Kasumi-1 (cell line): Measurements from ENCODE around the gene CIZ1.
"Not testable (repeated sequence)": the region's sequence is repeated elsewhere in the genome, so short reads cannot be mapped to it uniquely, and the experiment has no call there.

Experiments used
- DNase-seq, 2 experiments: peaks; one replicate each; lab custom pipeline; 2025; lab: John Stamatoyannopoulos, UW

CIZ1 gene

GRCh38 chr9:128190013-128190412, 1.4 kb downstream of the CIZ1 start:
- no peak for DNase-seq

GRCh38 chr9:128188209-128188608, 3.2 kb downstream of the CIZ1 start:
- no peak for DNase-seq

- no peak for DNase-seq
Measured at GRCh38 chr9:128187361-128187760, 4.0 kb downstream of the CIZ1 start.

- DNase-seq: no peak
Measured at GRCh38 chr9:128185979-128186965, 5.1 kb downstream of the CIZ1 start.

GRCh38 chr9:128182893-128183588, 8.3 kb downstream of the CIZ1 start:
- DNase-seq: no peak

- not testable (repeated sequence) for DNase-seq
Measured at GRCh38 chr9:128181480-128181879, 9.9 kb downstream of the CIZ1 start.

- DNase-seq: no peak
Measured at GRCh38 chr9:128180447-128180846, 10.9 kb downstream of the CIZ1 start.

DNA sequence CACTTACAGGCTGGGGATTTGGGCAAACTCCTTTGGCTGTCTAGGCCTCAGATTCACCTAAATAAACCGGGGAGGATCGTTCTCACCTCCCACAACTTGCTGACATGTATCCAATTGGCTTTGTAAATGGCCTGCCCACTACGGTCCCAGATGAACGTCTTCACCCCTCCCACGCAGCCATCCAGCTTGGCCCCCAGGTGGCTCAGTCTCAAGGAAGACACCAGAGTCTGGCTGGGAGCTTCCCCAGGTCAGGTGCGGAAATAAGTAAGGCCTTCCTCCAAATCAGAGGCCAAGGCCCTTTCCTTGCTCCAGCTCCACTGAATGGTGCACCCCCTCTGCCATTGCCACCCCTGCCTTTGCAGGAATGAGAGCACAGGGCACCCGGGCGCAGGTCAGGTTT, 11.4 kb downstream of the CIZ1 start:
- DNase-seq: no peak

GRCh38 chr9:128178806-128179431, 12.5 kb downstream of the CIZ1 start:
- DNase-seq: no peak

GRCh38 chr9:128175726-128176125, 15.6 kb downstream of the CIZ1 start:
- no peak for DNase-seq

DNA sequence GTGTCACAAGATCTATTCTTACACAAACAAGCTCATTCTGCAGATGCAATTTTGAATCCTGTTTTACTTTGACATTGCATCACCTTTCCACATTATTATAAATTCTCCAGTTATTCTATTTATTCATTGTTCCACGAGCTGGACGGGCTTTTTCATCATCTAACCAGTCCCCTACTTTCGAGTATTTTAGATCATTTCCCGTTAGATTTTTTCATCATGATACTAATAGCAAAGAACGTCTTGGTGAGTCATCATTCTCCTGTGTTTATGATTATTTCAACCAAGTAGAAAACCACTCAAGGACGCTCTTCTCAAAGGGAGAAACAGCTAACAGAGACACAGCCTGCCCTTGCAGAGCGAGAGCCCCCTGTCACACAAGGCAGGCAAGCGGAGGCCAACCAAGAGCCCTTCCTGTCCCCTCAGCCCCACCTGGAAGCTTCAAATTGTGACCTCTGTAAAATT, 16.2 kb downstream of the CIZ1 start:
- no peak for DNase-seq

DNA sequence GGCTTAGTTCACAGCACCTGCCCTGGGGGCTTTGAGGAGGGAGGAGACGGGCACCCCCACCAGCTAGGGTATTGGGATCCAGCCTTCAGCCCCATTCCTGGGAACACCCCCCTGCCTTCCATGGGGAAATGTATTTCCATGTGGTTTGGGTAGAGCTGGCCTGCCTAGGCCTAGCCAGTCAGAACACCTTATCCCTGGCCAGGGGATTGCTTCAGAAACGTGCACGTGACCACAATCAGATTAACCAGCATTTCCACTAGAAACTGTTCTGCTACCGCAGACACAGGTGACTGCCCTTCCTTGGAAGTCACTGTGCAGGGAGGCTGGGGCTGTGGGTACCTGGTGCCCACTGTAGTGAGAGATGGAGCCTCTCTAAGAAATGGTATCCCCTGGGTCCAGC, 17.3 kb downstream of the CIZ1 start:
- no peak for DNase-seq

- no peak for DNase-seq
Measured at GRCh38 chr9:128169925-128170324, 21.4 kb downstream of the CIZ1 start.

- no peak for DNase-seq
Measured at GRCh38 chr9:128169492-128169891, 21.9 kb downstream of the CIZ1 start.

GRCh38 chr9:128168731-128169308, 22.6 kb downstream of the CIZ1 start:
- no peak for DNase-seq

- DNase-seq: no peak
Measured at GRCh38 chr9:128167209-128167608, 24.2 kb downstream of the CIZ1 start.

DNA sequence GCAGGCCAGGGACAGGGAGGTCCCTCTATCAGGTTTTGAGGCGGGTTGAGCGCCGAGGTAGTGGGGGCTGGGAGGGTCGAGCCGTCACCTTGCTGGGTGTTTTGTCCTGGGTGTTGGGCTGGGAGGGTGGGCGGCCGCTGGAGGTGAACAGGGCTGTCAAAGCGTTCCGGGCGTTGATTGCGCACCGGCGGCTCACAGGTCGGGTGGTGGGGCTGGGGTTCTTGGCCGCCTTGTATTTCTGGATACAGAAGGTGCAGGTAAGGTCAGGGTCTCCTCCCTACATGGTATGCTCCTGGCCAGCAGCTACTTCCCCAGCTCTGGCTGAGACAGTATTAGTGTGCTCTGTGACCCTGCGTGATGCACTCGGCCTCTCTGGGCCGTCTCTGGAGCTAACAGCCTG, 25.2 kb downstream of the CIZ1 start:
- DNase-seq: no peak

- no peak for DNase-seq
Measured at GRCh38 chr9:128164307-128164885, 27.0 kb downstream of the CIZ1 start.

DNA sequence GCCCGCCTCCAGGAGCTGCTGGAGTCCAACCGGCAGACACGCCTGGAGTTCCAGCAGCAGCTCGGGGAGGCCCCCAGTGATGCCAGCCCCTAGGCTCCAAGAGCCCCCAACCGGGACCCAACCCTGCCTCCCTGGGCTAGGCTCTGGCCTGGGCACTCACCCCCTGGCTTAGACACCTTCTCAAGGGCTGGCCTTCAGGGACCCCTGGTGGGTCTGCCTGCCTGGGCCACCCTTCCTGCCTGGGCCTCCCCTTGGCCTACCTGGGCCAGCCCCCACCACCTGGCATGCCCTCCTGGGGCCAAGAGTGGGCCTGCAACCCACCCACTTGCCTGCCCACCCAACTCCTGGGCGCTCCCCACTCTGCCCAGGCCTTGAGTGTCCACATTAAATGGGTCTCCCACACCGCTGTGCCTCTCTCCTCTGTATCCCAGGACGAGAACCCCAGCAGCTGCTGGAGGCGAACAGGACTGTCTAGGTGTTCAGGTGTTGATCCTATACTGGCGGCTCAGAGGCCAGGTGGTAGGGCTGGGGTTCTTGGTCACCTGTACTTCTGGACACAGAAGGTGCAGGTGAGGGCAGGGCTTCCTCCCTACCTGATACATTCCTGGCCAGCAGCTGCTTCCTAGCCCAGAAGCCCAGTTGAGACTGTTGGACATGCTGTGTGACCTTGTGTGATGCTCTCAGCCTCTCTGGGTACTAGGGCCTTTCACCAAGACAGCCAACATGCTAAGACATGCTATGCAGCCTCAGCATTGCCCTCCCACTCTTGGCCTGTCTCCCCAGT, 27.7 kb downstream of the CIZ1 start:
- no peak for DNase-seq

DNA sequence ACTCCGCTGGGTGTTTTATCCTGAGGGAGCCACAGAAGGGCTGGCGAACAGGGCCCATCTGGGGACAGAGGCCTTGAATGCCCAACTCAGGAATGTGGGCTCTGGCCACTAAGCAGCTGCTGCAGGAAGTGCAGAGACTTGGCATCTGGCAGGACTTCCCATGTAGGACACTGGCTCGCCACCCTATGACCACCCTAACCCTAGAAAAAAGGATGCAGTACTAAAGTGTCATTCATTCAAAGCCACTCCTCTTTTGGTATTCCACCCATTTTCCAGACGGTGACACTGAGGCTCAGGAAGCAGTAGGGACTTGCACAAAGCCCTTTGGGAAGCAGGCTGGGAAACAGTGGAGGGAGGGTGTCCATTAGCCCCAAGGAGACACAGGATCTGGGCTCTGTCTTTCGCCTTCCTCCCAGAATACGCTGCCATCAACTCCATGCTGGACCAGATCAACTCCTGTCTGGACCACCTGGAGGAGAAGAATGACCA, 28.3 kb downstream of the CIZ1 start:
- DNase-seq: no peak
